Tibial nerve (tissue), 4 donors: ENCODE measurements around the gene DOCK9. TPM values are rescaled to one million over a fixed set of nuclear protein-coding genes. Genes with fewer than 3 reads are reported as not detected.
A peak's percentile ranks its signal among the peaks of the same experiment; 100 is the strongest.

ENCODE experiments used
- DNase-seq, 2 donors: peaks; one replicate each; pipeline ENCODE4 v3.0.0-alpha.2; 2019; ENCODE audit warnings: low spot score in 2 of 2
- H3K27ac ChIP-seq, 4 donors: fragments of 200-600 bp; sonication (generic) in 3 of 4; one replicate each; pipeline ENCODE4 v1.5.1; 2017 to 2019; ENCODE audit warnings: mild to moderate bottlenecking in 1 of 4
- H3K27me3 ChIP-seq, 2 donors: fragments of 200-600 bp; sonication (generic) in 1 of 2; one replicate each; pipeline versions ENCODE4 v1.5.1 to v1.6.0; 2017 to 2019
- H3K36me3 ChIP-seq, 3 donors: fragments of 200-600 bp; sonication (generic); one replicate each; pipeline ENCODE4 v1.5.1; 2018 to 2019
- H3K4me1 ChIP-seq, 4 donors: fragments of 200-600 bp; sonication (generic) in 3 of 4; one replicate each; pipeline ENCODE4 v1.5.1; 2017 to 2019
- H3K4me3 ChIP-seq, 4 donors: fragments of 200-600 bp; sonication (generic) in 3 of 4; one replicate each; pipeline ENCODE4 v1.5.1; 2017 to 2019; ENCODE audit warnings: mild to moderate bottlenecking in 1 of 4, moderate library complexity in 1 of 4
- H3K9me3 ChIP-seq, 4 donors: fragments of 200-600 bp; sonication (generic) in 3 of 4; one replicate each; pipeline ENCODE4 v1.5.1; 2017 to 2019
- EP300 ChIP-seq, 2 donors: sonication (generic); formaldehyde crosslinking; IDR thresholded peaks; one replicate each; pipeline ENCODE4 v1.6.1; 2017; ENCODE audit warnings: antibody characterized with exemption in 2 of 2, mild to moderate bottlenecking in 1 of 2
- POLR2A ChIP-seq, 2 donors: fragments of 450-650 bp; IDR thresholded peaks; one replicate each; pipeline ENCODE4 v1.6.1; 2017; ENCODE audit warnings: antibody characterized with exemption in 2 of 2, mild to moderate bottlenecking in 2 of 2, moderate library complexity in 2 of 2
- WGBS, 2 donors: methylation state at CpG; one replicate each; pipeline ENCODE4 v1.1.5; 2018; 5-methylcytosine and 5-hydroxymethylcytosine counted together
- total RNA-seq, 4 donors: library from RNA; depleted of rRNA; stranded (reverse); fragments of >200 nt; gene quantifications; one replicate each; pipeline ENCODE4 v1.1.0, GENCODE V29; 2016
- TF ChIP-seq, protein P1 (sequence below), 5 experiments: fragments of 200-600 bp in 3 of 5; fragments of 450-650 bp in 2 of 5; sonication (generic) in 3 of 5; IDR thresholded peaks; one replicate each; pipeline ENCODE4 v1.5.1; 2016 to 2019; ENCODE audit warnings: antibody characterized with exemption in 5 of 5, mild to moderate bottlenecking in 3 of 5, moderate library complexity in 2 of 5

Gene DOCK9
- total RNA-seq, 4 donors from 2014 or later: 147 to 258 (median 243) TPM

DNA sequence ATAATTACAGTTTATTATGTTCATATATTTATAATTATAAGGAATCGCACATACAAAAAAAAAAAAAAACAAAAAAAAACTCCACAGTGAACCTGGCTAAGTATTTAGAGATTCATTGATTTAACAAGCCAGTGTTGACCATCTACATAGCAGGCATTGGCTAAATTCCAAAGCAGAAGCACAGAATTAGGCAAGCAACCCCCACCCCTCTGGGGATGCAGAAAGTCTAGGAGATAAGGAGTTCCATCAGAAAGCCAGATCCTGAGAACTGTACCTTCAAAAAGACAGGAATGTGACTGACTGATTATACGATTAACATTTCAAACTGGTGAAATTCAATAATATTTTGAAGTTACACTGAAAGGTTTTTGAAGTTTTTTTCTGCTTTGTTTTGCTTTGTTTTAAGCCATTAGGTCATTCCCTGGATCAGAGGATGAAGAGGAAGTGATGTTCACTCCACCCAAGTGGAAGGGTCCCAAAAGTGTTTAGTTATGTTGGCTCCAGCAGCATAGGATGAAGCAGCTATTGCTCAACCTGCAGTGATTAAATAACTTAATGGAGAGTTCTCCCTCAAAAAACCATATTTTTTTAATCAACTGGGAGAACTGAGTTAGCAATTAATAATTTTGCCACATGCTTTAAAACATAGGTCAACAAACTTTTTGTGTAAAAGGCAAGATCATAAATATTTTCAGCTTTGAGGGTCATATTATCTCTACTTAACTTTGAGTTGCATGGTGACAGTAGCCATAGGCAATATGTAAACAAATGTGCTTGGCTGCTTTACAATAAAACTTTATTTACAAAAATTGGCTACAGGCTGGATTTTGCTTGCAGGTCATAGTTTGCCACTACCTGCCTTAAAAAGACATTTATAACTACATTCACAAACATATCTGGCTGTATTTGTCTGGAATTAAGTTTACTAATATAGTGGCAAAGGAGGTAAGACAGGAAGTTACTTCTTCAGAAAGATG lies 49.6 kb downstream of the DOCK9 start:
- Histone ChIP-seq H3K27ac (peak overlapping the region; percentile 28 to 82 (median 52)), H3K4me1 (peaks cover 0 to 52% (median 13%) of the 10 kb centered on the region in 4 donors), H3K9me3 (peaks cover 0 to 1% (median 0%) of the 10 kb centered on the region in 4 donors), H3K36me3 (no peaks in the 10 kb centered on the region), H3K27me3 (no peaks in the 10 kb centered on the region), H3K4me3 (no peak overlapping the region)
- WGBS, 2 donors: 63 to 66% methylated on average over 2 of the region's 2 CpGs
- peak in 1 of 2 donors; percentile 73 for DNase-seq
- peak; percentile 10 to 88 for TF ChIP-seq EP300 (IDR thresholded peaks at IDR 0.05)
- TF ChIP-seq POLR2A (IDR thresholded peaks at IDR 0.05): no peak

DNA sequence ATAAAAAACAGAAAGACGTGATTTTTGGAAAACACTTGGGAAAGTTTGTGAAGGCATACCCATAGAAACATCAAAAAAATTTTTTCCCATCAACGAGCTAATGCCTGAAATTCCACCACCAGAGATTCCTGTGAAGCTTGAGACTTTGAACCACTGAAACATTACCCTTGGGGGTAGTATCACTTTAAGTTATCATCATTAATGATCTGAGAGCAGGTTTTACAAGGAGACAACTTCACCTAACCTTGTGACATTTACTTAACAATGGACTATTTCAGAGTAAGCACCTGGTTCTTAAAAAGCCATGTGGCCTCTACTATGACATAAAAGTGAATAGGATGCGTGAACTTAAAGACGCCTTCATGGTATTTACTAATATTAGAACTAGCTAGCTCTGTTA lies 51.9 kb downstream of the DOCK9 start:
- H3K4me1 ChIP-seq: peaks cover 0 to 70% (median 16%) of the 10 kb centered on the region in 4 donors
- TF ChIP-seq EP300 (IDR thresholded peaks at IDR 0.05) (no peak), POLR2A (IDR thresholded peaks at IDR 0.05) (no peak)
- TF ChIP-seq, protein P1, sequence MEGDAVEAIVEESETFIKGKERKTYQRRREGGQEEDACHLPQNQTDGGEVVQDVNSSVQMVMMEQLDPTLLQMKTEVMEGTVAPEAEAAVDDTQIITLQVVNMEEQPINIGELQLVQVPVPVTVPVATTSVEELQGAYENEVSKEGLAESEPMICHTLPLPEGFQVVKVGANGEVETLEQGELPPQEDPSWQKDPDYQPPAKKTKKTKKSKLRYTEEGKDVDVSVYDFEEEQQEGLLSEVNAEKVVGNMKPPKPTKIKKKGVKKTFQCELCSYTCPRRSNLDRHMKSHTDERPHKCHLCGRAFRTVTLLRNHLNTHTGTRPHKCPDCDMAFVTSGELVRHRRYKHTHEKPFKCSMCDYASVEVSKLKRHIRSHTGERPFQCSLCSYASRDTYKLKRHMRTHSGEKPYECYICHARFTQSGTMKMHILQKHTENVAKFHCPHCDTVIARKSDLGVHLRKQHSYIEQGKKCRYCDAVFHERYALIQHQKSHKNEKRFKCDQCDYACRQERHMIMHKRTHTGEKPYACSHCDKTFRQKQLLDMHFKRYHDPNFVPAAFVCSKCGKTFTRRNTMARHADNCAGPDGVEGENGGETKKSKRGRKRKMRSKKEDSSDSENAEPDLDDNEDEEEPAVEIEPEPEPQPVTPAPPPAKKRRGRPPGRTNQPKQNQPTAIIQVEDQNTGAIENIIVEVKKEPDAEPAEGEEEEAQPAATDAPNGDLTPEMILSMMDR (IDR thresholded peaks at IDR 0.05): no peak
- peak overlapping the region in 2 of 4 donors; percentile 75 to 82 for H3K27ac ChIP-seq
- no peaks in the 10 kb centered on the region for H3K27me3 ChIP-seq
- H3K4me3 ChIP-seq: no peak overlapping the region
- H3K9me3 ChIP-seq: no peaks in the 10 kb centered on the region
- 66 to 77% methylated on average over 4 of the region's 4 CpGs for WGBS, 2 donors
- no peak for DNase-seq
- H3K36me3 ChIP-seq: peaks cover 0 to 9% (median 0%) of the 10 kb centered on the region in 3 donors

DNA sequence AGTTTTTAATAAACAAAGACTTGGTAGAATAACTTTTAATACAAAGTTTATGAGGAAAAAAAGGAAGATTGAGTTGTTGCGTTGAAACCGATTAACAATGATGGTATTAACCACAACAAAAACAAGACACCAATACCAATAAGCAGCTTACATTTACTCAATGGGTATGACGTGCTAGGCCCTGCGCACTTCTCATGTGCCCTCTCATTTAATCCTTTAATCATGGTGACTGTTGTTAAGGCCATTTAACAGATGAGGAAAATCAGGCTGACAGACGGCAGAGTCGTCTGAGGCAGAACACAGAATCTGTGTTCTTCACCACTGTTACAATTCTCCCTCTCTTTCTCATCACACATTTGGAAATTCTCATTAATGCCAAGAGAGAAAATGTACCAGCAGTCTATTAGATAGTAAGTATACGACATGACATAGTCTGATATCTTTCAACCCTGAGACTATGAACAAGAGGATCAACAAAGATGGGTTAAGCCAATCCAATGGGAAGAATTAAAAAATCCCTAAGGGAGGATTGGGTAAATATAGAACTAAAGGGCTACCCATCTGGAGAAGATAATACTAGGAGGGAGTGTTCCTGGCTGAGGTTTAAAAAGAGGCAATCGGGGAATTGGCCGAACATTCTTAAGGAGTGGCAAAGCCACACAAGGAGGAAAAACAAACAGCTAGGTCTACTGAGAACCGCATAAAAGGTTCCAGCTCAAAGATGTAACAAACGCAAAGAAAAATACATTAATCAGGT lies 54.0 kb downstream of the DOCK9 start:
- Histone ChIP-seq H3K27ac (peak overlapping the region; percentile 45 to 82 (median 66)), H3K4me3 (no peak overlapping the region), H3K27me3 (no peaks in the 10 kb centered on the region), H3K9me3 (no peaks in the 10 kb centered on the region), H3K36me3 (peaks cover 0 to 31% (median 0%) of the 10 kb centered on the region in 3 donors), H3K4me1 (peaks cover 0 to 65% (median 16%) of the 10 kb centered on the region in 4 donors)
- peak in 1 of 2 donors; percentile 60 for TF ChIP-seq EP300 (IDR thresholded peaks at IDR 0.05)
- no peak for TF ChIP-seq POLR2A (IDR thresholded peaks at IDR 0.05)
- peak in 1 of 2 donors; percentile 48 for DNase-seq
- 67 to 68% methylated on average over 11 of the region's 11 CpGs for WGBS, 2 donors

DNA sequence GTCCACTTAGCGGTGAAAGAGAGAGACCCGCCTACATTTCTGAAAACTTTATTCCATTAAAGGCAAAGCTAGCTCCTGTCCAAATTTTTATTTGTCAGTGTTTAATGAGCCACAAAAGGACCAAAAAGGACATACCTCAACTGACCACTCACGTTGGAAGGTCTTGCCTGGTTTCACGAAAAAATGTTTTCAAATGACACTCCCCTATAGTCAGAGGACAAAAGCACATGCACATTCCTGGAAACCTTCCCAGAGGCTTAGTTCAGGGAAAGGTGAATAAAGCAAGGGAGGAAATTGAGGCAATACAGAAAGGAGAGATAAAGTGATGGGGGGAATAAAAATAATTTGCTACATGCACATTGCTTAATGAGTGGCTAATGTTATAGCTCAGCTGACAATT lies 55.6 kb downstream of the DOCK9 start:
- H3K36me3 ChIP-seq: peaks cover 0 to 42% (median 0%) of the 10 kb centered on the region in 3 donors
- H3K4me3 ChIP-seq: no peak overlapping the region
- 80 to 85% methylated on average over 4 of the region's 4 CpGs for WGBS, 2 donors
- no peaks in the 10 kb centered on the region for H3K27me3 ChIP-seq
- DNase-seq: no peak
- TF ChIP-seq EP300 (IDR thresholded peaks at IDR 0.05) (peak in 1 of 2 donors; percentile 14), POLR2A (IDR thresholded peaks at IDR 0.05) (no peak)
- TF ChIP-seq, protein P1 (IDR thresholded peaks at IDR 0.05): no peak
- H3K9me3 ChIP-seq: no peaks in the 10 kb centered on the region
- peaks cover 0 to 77% (median 17%) of the 10 kb centered on the region in 4 donors for H3K4me1 ChIP-seq
- peak overlapping the region in 3 of 4 donors; percentile 57 to 82 (median 75) for H3K27ac ChIP-seq

DNA sequence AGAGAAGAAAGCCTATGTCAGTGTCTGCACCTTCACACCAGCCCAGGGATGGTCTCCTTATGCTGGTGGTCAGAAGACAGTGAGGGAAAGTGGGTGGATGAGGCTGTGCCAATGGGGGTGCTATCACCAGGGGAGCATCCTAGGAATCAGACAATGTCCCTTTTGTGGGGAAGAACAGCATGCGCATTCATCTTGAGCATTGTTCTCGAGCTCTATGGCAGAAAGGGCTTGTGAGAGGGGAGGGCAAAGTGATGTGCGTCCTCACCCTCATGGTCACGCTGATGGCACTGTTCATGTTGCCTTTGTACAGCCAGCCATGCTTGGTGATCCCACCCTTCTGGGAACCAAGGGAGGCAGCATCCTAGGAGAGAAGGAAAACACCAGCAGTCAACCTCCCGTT lies 56.1 kb downstream of the DOCK9 start:
- WGBS, 2 donors: 71 to 84% methylated on average over 5 of the region's 5 CpGs

DNA sequence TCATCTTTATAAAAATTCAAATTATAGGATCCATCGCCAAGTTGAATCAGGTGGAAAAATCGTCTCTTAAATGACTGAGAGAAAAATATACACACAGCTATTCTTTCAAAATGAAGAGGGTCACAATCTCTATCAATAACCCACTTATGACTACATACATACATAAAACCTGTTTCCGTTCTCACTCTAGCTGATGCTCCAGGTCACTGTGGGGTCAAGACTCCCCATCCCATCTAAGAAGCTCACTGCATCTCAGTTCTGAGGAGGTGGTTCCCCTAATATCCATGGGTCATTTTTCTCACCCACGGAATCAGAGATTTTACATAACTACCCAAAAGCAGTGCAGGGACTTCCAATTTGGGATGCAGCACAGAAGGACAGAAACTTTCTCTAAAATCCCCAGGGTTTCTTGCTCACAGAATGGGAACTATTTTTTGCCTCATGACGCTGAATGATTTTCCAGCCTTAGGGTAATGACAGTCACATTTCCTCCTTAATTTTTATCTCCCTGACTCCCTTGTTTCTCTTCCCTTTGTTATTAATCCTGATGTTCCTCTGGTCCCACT lies 56.8 kb downstream of the DOCK9 start:
- WGBS, 2 donors: 70 to 80% methylated on average over 5 of the region's 5 CpGs
- TF ChIP-seq EP300 (IDR thresholded peaks at IDR 0.05): no peak
- TF ChIP-seq, protein P1 (IDR thresholded peaks at IDR 0.05): no peak
- TF ChIP-seq POLR2A (IDR thresholded peaks at IDR 0.05): no peak
- Histone ChIP-seq H3K4me1 (peaks cover 0 to 77% (median 22%) of the 10 kb centered on the region in 4 donors), H3K27ac (peak overlapping the region in 2 of 4 donors; percentile 64 to 82), H3K27me3 (no peaks in the 10 kb centered on the region), H3K36me3 (peaks cover 0 to 42% (median 0%) of the 10 kb centered on the region in 3 donors), H3K4me3 (no peak overlapping the region), H3K9me3 (no peaks in the 10 kb centered on the region)
- DNase-seq: no peak

More for the DNA sequence above, 56.1 kb downstream of the DOCK9 start:
- DNase-seq: no peak
- peaks cover 0 to 77% (median 20%) of the 10 kb centered on the region in 4 donors for H3K4me1 ChIP-seq
- no peak overlapping the region for H3K4me3 ChIP-seq
- peak overlapping the region in 3 of 4 donors; percentile 47 to 82 (median 64) for H3K27ac ChIP-seq
- no peaks in the 10 kb centered on the region for H3K27me3 ChIP-seq
- no peaks in the 10 kb centered on the region for H3K9me3 ChIP-seq
- TF ChIP-seq EP300 (IDR thresholded peaks at IDR 0.05) (peak in 1 of 2 donors; percentile 0), POLR2A (IDR thresholded peaks at IDR 0.05) (no peak)
- H3K36me3 ChIP-seq: peaks cover 0 to 42% (median 0%) of the 10 kb centered on the region in 3 donors
